Progenitor cell of endocrine pancreas (in vitro differentiated cells): ENCODE measurements around the gene HLA-A. TPM values are rescaled to one million over a fixed set of nuclear protein-coding genes. Genes with fewer than 3 reads are reported as not detected.

Source experiments
- DNase-seq: peaks from one replicate; pipeline ENCODE4 v3.0.0; 2021; ENCODE audit warnings: low spot score; ENCODE audit not compliant: unreplicated experiment
- H3K27ac Mint-ChIP-seq: 2 replicates; pipeline ENCODE4 v1.8.0; 2021; ENCODE audit warnings: mild to moderate bottlenecking, moderate library complexity, mixed read lengths
- H3K27me3 Mint-ChIP-seq: 2 replicates; pipeline ENCODE4 v1.8.0; 2021; ENCODE audit warnings: mixed read lengths
- H3K36me3 Mint-ChIP-seq: 2 replicates; pipeline ENCODE4 v1.8.0; 2022; ENCODE audit warnings: mixed read lengths; ENCODE audit not compliant: insufficient read depth
- H3K4me1 Mint-ChIP-seq: 2 replicates; pipeline ENCODE4 v1.8.0; 2021; ENCODE audit warnings: low read depth, mixed read lengths
- H3K4me3 Mint-ChIP-seq: 2 replicates; pipeline ENCODE4 v1.8.0; 2021; ENCODE audit warnings: low read depth, mild to moderate bottlenecking, moderate library complexity, mixed read lengths
- H3K9me3 Mint-ChIP-seq: 2 replicates; pipeline ENCODE4 v1.8.0; 2021; ENCODE audit warnings: low read depth, mixed read lengths
- total RNA-seq: library from RNA; stranded (reverse); gene quantifications from 2 replicates; pipeline ENCODE4 v1.2.1, GENCODE V29; 2021
- TF ChIP-seq, protein P1 (sequence below): fragments of 200-600 bp; sonication (generic); IDR thresholded peaks from one replicate; pipeline ENCODE4 v1.5.0; 2021; ENCODE audit warnings: antibody characterized with exemption, mild to moderate bottlenecking; ENCODE audit not compliant: unreplicated experiment

Gene HLA-A
- total RNA-seq, 1 donor from 2014 or later: 204 TPM

DNA sequence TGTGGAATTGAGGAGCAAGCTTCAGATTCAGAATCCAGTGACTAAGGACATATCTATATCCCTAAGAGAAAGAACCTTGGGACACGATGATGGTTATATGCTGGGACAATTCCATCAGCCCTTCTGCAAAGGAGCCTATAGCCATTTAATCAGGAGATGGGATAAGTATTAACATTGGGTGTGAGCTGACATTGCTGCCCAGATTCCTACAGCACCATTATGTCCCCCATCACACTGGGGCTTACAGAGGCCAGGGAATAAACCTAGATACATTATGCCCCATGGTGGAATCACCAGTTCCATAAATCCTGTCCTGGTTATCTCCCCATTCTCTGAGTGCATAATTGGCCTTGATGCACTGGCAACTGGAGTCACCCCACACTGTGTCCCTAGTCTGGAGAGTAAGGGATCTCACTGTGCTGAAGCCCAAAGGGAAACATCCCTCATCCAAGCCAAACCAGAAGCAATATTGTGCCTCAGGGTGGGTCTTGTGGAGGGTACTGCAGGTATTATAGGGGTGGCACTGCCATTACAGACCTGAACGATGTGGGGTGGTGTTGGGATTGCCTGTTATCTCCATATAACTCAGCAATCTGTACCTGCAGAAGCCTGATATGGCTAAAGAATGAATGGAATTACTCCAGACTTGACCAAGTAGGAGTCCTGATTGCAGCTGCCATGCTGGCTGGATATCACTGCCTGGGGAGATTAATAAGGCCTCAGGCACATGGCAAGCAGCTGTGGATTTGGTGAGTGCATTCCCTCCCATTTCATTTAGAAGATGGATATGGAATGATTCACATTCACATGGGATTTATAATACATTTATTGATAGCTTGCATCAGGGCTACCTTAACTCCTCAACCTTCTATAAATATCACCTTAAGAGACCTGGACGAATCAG, 5.0 kb downstream of the HLA-A start:
- H3K4me3 Mint-ChIP-seq: no peak overlapping the region

DNA sequence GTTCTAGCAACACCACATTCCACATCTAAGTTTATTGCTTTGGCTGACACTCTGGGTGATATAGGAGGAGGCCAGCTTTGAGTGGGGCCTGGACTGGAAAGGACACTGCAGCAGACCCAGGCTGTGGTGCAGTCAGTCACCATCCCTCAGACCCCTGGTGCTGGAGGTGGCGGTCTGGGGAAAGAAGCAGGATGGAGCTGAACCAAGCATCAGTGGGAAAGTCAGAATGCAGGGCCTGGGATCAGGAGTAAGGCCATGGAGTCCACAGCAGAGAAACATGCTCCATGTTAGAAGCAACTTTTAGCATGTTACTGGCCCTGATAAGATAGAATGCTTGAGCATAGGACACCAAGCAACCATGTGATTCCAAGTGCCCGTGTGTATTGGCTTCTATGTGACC, 5.9 kb downstream of the HLA-A start:
- TF ChIP-seq, protein P1, sequence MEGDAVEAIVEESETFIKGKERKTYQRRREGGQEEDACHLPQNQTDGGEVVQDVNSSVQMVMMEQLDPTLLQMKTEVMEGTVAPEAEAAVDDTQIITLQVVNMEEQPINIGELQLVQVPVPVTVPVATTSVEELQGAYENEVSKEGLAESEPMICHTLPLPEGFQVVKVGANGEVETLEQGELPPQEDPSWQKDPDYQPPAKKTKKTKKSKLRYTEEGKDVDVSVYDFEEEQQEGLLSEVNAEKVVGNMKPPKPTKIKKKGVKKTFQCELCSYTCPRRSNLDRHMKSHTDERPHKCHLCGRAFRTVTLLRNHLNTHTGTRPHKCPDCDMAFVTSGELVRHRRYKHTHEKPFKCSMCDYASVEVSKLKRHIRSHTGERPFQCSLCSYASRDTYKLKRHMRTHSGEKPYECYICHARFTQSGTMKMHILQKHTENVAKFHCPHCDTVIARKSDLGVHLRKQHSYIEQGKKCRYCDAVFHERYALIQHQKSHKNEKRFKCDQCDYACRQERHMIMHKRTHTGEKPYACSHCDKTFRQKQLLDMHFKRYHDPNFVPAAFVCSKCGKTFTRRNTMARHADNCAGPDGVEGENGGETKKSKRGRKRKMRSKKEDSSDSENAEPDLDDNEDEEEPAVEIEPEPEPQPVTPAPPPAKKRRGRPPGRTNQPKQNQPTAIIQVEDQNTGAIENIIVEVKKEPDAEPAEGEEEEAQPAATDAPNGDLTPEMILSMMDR: no peak
- H3K27ac Mint-ChIP-seq: no peak overlapping the region
- peaks cover 13% of the 10 kb centered on the region for H3K36me3 Mint-ChIP-seq
- H3K27me3 Mint-ChIP-seq: no peaks in the 10 kb centered on the region
- no peaks in the 10 kb centered on the region for H3K9me3 Mint-ChIP-seq
- peaks cover 1% of the 10 kb centered on the region for H3K4me1 Mint-ChIP-seq
- H3K4me3 Mint-ChIP-seq: no peak overlapping the region
- no peak for DNase-seq

More for the DNA sequence above, 5.0 kb downstream of the HLA-A start:
- DNase-seq: no peak
- no peaks in the 10 kb centered on the region for H3K9me3 Mint-ChIP-seq
- TF ChIP-seq, protein P1: no peak
- H3K27ac Mint-ChIP-seq: no peak overlapping the region
- no peaks in the 10 kb centered on the region for H3K27me3 Mint-ChIP-seq
- H3K4me1 Mint-ChIP-seq: peaks cover 1% of the 10 kb centered on the region
- peaks cover 13% of the 10 kb centered on the region for H3K36me3 Mint-ChIP-seq

- Mint-ChIP-seq H3K4me3 (no peak overlapping the region), H3K9me3 (no peaks in the 10 kb centered on the region), H3K27ac (no peak overlapping the region), H3K36me3 (peaks cover 13% of the 10 kb centered on the region), H3K4me1 (no peaks in the 10 kb centered on the region), H3K27me3 (no peaks in the 10 kb centered on the region)
- TF ChIP-seq, protein P1: no peak
- DNase-seq: no peak
Observed at GRCh38 chr6:29949934-29950333, 7.6 kb downstream of the HLA-A start.

DNA sequence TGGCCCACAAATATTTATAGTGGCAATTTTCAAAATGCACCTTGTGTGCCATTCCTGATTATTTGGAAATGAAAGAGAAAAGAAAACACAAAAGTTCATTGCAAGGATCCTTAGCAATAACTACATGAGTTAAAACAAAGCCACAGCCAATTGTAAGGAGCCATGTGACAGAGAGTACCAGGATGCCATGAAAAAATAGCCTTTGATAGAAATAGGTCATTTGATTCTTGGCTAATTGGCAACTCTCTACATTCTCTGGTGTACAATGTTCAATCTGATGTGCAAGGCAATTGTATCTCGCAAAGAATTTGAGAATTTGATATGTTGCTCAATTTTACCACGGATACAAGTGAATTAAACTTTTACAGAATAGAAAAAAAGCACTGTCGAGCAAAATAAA, 9.6 kb downstream of the HLA-A start:
- TF ChIP-seq, protein P1: no peak
- Mint-ChIP-seq H3K27ac (no peak overlapping the region), H3K27me3 (no peaks in the 10 kb centered on the region), H3K4me3 (no peak overlapping the region), H3K4me1 (no peaks in the 10 kb centered on the region), H3K36me3 (peaks cover 3% of the 10 kb centered on the region), H3K9me3 (no peaks in the 10 kb centered on the region)
- no peak for DNase-seq

DNA sequence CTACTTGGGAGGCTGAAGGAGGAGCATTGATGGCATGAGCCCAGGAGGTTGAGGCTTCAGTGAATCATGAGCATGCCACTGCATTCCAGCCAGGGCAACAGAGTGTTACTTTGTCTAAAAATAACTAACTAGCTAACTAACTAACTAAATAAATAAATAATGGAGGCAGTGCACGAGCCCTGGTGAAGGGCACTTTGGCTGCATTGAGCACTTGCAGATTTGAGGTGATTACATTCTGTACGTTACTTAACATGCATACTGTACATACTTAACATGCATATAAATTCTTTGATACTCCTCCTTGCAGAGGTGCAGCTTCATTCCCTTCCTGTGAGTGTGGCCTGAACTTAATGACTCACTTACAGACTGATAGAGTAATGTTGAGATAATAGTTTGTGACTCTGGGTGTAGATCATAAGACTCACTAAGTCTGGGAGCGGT, 10.7 kb downstream of the HLA-A start:
- Mint-ChIP-seq H3K9me3 (no peaks in the 10 kb centered on the region), H3K27me3 (no peaks in the 10 kb centered on the region), H3K4me1 (no peaks in the 10 kb centered on the region), H3K4me3 (no peak overlapping the region), H3K36me3 (peaks cover 3% of the 10 kb centered on the region), H3K27ac (no peak overlapping the region)
- TF ChIP-seq, protein P1: no peak
- DNase-seq: no peak
